K562 (cell line): ENCODE results near the gene SPAG4. TPM values are rescaled to one million over a fixed set of nuclear protein-coding genes. Genes with fewer than 3 reads are reported as not detected.

Source experiments
- ARID1B ChIP-seq: fragments of 450-650 bp; IDR thresholded peaks from 2 replicates; pipeline ENCODE4 v1.6.1; 2016; ENCODE audit warnings: antibody characterized with exemption, mild to moderate bottlenecking, inconsistent platforms
- ARID2 ChIP-seq: fragments of 450-650 bp; IDR thresholded peaks from 2 replicates; pipeline ENCODE4 v1.6.1; 2017; ENCODE audit warnings: antibody characterized with exemption, mild to moderate bottlenecking
- BCOR ChIP-seq: fragments of 450-650 bp; IDR thresholded peaks from 2 replicates; pipeline ENCODE4 v1.6.1; 2016
- BHLHE40 ChIP-seq: IDR thresholded peaks from 2 replicates; pipeline ENCODE4 v1.6.1; 2011; ENCODE audit warnings: low read length, improper control_type of control experiment
- BRD4 ChIP-seq: fragments of 200-600 bp; sonication (generic); IDR thresholded peaks from 2 replicates; pipeline ENCODE4 v1.6.1; 2017; ENCODE audit warnings: inconsistent platforms
- DPF2 ChIP-seq: fragments of 450-650 bp; IDR thresholded peaks from 2 replicates; pipeline ENCODE4 v1.6.1; 2016
- E2F3 ChIP-seq: fragments of 250-450 bp; sonication (Bioruptor Pico); IDR thresholded peaks from 2 replicates; pipeline ENCODE4 v1.4.0; 2020; ENCODE audit warnings: mild to moderate bottlenecking
- ELF2 ChIP-seq: fragments of 250-450 bp; sonication (Bioruptor Pico); IDR thresholded peaks from 2 replicates; pipeline ENCODE4 v1.5.0; 2021; ENCODE audit warnings: mild to moderate bottlenecking
- ETS2 ChIP-seq: IDR thresholded peaks from 2 replicates; pipeline ENCODE4 v1.6.1; 2016; ENCODE audit warnings: borderline replicate concordance, missing genetic modification characterization, mild to moderate bottlenecking, moderate library complexity, missing compliant biosample characterization; ENCODE audit not compliant: poor library complexity, severe bottlenecking
- FOXK1 ChIP-seq: sonication (generic); formaldehyde crosslinking; IDR thresholded peaks from 2 replicates; pipeline ENCODE4 v1.8.0; 2022; ENCODE audit warnings: missing genetic modification reagents, mild to moderate bottlenecking, borderline replicate concordance
- HDAC2 ChIP-seq: fragments of 450-650 bp; IDR thresholded peaks from 2 replicates; pipeline ENCODE4 v1.6.1; 2016; ENCODE audit warnings: mild to moderate bottlenecking
- HMG20A ChIP-seq: fragments of 450-650 bp; formaldehyde crosslinking; conservative IDR thresholded peaks from 2 replicates; pipeline ENCODE4 v1.4.0; 2020; ENCODE audit warnings: mild to moderate bottlenecking, mixed read lengths
- KAT8 ChIP-seq: fragments of 450-650 bp; IDR thresholded peaks from 2 replicates; pipeline ENCODE4 v1.6.1; 2016; ENCODE audit warnings: low read depth, mild to moderate bottlenecking
- KDM5B ChIP-seq: fragments of 200-600 bp; sonication (generic); IDR thresholded peaks from 2 replicates; pipeline ENCODE4 v1.6.1; 2012; ENCODE audit warnings: low read depth, mild to moderate bottlenecking, moderate library complexity, low read length, control low read depth, inconsistent platforms; ENCODE audit not compliant: insufficient replicate concordance
- NCOR1 ChIP-seq: fragments of 450-650 bp; IDR thresholded peaks from 2 replicates; pipeline ENCODE4 v1.6.1; 2016; ENCODE audit warnings: mild to moderate bottlenecking, moderate library complexity
- PCBP1 ChIP-seq: fragments of 200-400 bp; formaldehyde crosslinking; IDR thresholded peaks from 2 replicates; pipeline ENCODE4 v1.6.1; 2018; ENCODE audit warnings: mild to moderate bottlenecking, low read depth, low read length; ENCODE audit not compliant: poor library complexity, severe bottlenecking
- POLR2A ChIP-seq: fragments of 450-650 bp; conservative IDR thresholded peaks from 2 replicates; pipeline ENCODE4 v1.6.1; 2016
- SRSF1 ChIP-seq: fragments of 200-400 bp; formaldehyde crosslinking; IDR thresholded peaks from 2 replicates; pipeline ENCODE4 v1.6.1; 2017; ENCODE audit warnings: mild to moderate bottlenecking, low read depth, low read length, moderate library complexity
- TAL1 ChIP-seq: fragments of 450-650 bp; IDR thresholded peaks from 2 replicates; pipeline ENCODE4 v1.6.1; 2016; ENCODE audit warnings: mild to moderate bottlenecking
- TCFL5 ChIP-seq: fragments of 250-450 bp; sonication (Bioruptor Pico); conservative IDR thresholded peaks from 2 replicates; pipeline ENCODE4 v1.6.1; 2021; ENCODE audit warnings: mild to moderate bottlenecking, moderate library complexity, matching md5 sums
- TFAM ChIP-seq: fragments of 250-450 bp; sonication (Bioruptor Pico); conservative IDR thresholded peaks from 2 replicates; pipeline ENCODE4 v1.5.0; 2021; ENCODE audit warnings: mild to moderate bottlenecking, moderate library complexity
- ZBTB7A ChIP-seq: IDR thresholded peaks from 2 replicates; pipeline ENCODE4 v1.6.1; 2011; ENCODE audit warnings: low read depth, mild to moderate bottlenecking, low read length, moderate library complexity, borderline replicate concordance; ENCODE audit not compliant: control insufficient read depth
- ZC3H11A ChIP-seq: IDR thresholded peaks from 2 replicates; pipeline ENCODE4 v1.6.1; 2012; ENCODE audit warnings: low read depth, low read length, improper control_type of control experiment
- ZNF146 ChIP-seq: IDR thresholded peaks from one replicate; pipeline ENCODE4 v1.6.1; 2018; ENCODE audit warnings: missing compliant biosample characterization; ENCODE audit not compliant: unreplicated experiment
- ZNF212 ChIP-seq: fragments of 450-650 bp; formaldehyde crosslinking; IDR thresholded peaks from 2 replicates; pipeline ENCODE4 v1.4.0; 2020; ENCODE audit warnings: mild to moderate bottlenecking
- ZNF282 ChIP-seq: sonication (generic); formaldehyde crosslinking; IDR thresholded peaks from 2 replicates; pipeline ENCODE4 v1.8.1; 2023; ENCODE audit warnings: missing genetic modification reagents
- ZNF707 ChIP-seq: fragments of 250-450 bp; sonication (Bioruptor Pico); conservative IDR thresholded peaks from 2 replicates; pipeline ENCODE4 v1.8.0; 2022; ENCODE audit warnings: inconsistent platforms, mild to moderate bottlenecking, moderate library complexity
- polyA plus RNA-seq, 8 experiments: library from polyadenylated mRNA; depleted of rRNA in 4 of 8; stranded (reverse) in 5 of 8; unstranded in 3 of 8; fragments of >200 nt; fragmentation: Nextera tagmentation in 2 of 8; fragmentation: Illumina TruSeq in 1 of 8; extraction: Ambion mirVana in 2 of 8; extraction: Trizol in 1 of 8; gene quantifications; 2 replicates each; pipeline versions ENCODE4 v1.2.1 to v1.2.3, GENCODE V29; 2011 to 2014; ENCODE audit warnings: inconsistent platforms in 1 of 8, missing spikeins in 1 of 8
- total RNA-seq, 7 experiments: library from RNA; depleted of rRNA in 6 of 7; stranded (reverse); fragments of >200 nt in 6 of 7; fragmentation: Illumina TruSeq in 2 of 7; extraction: Trizol in 2 of 7; gene quantifications; 2 replicates each; pipeline versions ENCODE4 v1.2.1 to v1.2.3, GENCODE V29; 2011 to 2021; ENCODE audit warnings: low replicate concordance in 1 of 7
- TF ChIP-seq, protein P1 (sequence below): IDR thresholded peaks from 2 replicates; pipeline ENCODE4 v1.6.1; 2016; ENCODE audit warnings: missing genetic modification characterization, missing compliant biosample characterization
- TF ChIP-seq, protein P2 (sequence below): fragments of 250-450 bp; sonication (Bioruptor Pico); IDR thresholded peaks from 2 replicates; pipeline ENCODE4 v1.5.0; 2021
- TF ChIP-seq, protein P3 (sequence below): sonication (generic); formaldehyde crosslinking; IDR thresholded peaks from 2 replicates; pipeline ENCODE4 v1.8.0; 2022; ENCODE audit warnings: missing genetic modification reagents, mild to moderate bottlenecking, borderline replicate concordance

Gene SPAG4
- total and polyA plus RNA-seq, 9 of the 15 experiments (the other 6 are each of a cell fraction or from before 2014, with no cell fraction given), result 1.6 to 11.4 (median 4.6) TPM

DNA sequence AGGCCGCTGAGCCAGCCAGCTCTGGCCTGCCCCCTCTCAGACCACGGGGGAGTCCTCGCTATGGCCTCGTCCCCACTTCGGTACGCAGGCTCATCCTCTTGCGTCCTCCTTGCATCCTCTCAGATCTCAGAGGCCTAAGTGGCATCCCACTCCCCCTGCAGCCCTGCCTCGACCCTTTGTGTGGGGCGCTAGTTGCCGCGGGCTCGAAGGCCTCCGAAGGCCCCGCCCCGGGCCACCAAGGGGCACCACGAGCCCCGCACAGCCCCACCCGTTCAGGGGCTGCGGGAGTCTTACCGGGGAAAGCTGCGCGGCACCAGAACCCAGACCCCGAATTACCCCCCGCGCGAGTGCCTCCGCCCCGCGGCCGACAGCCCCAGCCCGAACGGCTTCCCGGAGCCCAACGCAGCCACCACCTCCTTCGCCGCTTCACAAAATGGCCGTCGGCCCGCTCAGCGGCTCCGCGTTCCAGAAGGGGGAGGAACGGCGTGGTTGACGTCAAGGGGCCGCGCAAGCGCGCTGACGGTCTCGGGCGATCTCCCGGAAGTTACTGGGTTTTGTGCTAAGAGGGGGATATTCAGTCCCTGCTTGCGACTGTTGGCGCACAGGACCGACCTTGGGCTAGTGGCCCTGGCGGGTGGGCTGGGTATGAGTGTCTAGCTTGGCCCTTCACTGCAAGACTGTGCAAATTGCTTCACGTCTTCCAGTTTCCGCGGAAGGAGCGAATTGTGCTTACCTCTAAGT is 49.0 kb downstream of the SPAG4 start, which contains the start of the genes CPNE1 and RBM12 (continued):
- TF ChIP-seq, protein P1, sequence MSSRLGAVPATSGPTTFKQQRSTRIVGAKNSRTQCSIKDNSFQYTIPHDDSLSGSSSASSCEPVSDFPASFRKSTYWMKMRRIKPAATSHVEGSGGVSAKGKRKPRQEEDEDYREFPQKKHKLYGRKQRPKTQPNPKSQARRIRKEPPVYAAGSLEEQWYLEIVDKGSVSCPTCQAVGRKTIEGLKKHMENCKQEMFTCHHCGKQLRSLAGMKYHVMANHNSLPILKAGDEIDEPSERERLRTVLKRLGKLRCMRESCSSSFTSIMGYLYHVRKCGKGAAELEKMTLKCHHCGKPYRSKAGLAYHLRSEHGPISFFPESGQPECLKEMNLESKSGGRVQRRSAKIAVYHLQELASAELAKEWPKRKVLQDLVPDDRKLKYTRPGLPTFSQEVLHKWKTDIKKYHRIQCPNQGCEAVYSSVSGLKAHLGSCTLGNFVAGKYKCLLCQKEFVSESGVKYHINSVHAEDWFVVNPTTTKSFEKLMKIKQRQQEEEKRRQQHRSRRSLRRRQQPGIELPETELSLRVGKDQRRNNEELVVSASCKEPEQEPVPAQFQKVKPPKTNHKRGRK, result no peak
- TF ChIP-seq SRSF1 (no peak), ZNF282 (CRISPR knock-in tag) (no peak), POLR2A (peak; percentile 97), ZBTB7A (peak; percentile 39; the same call in 1 of the 2 replicates), E2F3 (CRISPR knock-in tag) (peak; percentile 26; the same call in 1 of the 2 replicates), KDM5B (peak; percentile 96), TAL1 (no peak), ZNF707 (no peak), BRD4 (peak; percentile 96), ELF2 (CRISPR knock-in tag) (peak; percentile 91), ZNF146 (CRISPR knock-in tag) (no peak), PCBP1 (peak; percentile 84), NCOR1 (0 out of 2 replicates have a peak, but pooled peaks have one; percentile 23), TCFL5 (CRISPR knock-in tag) (no peak), ETS2 (tag) (no peak), FOXK1 (CRISPR knock-in tag) (no peak), ZNF212 (CRISPR knock-in tag) (no peak), BCOR (no peak), ZC3H11A (no peak), TFAM (CRISPR knock-in tag) (no peak), BHLHE40 (no peak), ARID1B (no peak; the same call in 1 of the 2 replicates), ARID2 (no peak), HMG20A (no peak), HDAC2 (no peak), DPF2 (no peak), KAT8 (peak; percentile 93)
- TF ChIP-seq, protein P2, sequence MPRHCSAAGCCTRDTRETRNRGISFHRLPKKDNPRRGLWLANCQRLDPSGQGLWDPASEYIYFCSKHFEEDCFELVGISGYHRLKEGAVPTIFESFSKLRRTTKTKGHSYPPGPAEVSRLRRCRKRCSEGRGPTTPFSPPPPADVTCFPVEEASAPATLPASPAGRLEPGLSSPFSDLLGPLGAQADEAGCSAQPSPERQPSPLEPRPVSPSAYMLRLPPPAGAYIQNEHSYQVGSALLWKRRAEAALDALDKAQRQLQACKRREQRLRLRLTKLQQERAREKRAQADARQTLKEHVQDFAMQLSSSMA, result no peak
- TF ChIP-seq, protein P3, sequence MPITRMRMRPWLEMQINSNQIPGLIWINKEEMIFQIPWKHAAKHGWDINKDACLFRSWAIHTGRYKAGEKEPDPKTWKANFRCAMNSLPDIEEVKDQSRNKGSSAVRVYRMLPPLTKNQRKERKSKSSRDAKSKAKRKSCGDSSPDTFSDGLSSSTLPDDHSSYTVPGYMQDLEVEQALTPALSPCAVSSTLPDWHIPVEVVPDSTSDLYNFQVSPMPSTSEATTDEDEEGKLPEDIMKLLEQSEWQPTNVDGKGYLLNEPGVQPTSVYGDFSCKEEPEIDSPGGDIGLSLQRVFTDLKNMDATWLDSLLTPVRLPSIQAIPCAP (CRISPR knock-in tag), result peak; percentile 80; the same call in 1 of the 2 replicates
